GM23338 (cell line): ENCODE results near the gene TRAPPC12. TPM values are rescaled to one million over a fixed set of nuclear protein-coding genes. Genes with fewer than 3 reads are reported as not detected.

Experiments
- ATAC-seq: fragments of 200-7000 bp; cut with Tn5 transposase; 3 replicates; pipeline ENCODE4 v1.9.1; 2020
- DNase-seq: peaks from one replicate; pipeline ENCODE4 v3.0.0-alpha.2; 2015; ENCODE audit warnings: low spot score
- H2AFZ ChIP-seq: fragments of 200-600 bp; sonication (generic); 2 replicates; pipeline ENCODE4 v1.8.0; 2016; ENCODE audit warnings: antibody characterized with exemption, mild to moderate bottlenecking, moderate library complexity
- H3F3A ChIP-seq: fragments of 200-600 bp; sonication (generic); replicated peaks from 2 replicates; pipeline ENCODE4 v1.8.0; 2017; ENCODE audit warnings: antibody characterized with exemption, mixed run types, low read depth
- H3K27ac ChIP-seq: fragments of 200-600 bp; sonication (generic); 2 replicates; pipeline ENCODE4 v1.6.1; 2016; ENCODE audit warnings: low read depth
- H3K27me3 ChIP-seq: fragments of 200-600 bp; sonication (generic); 2 replicates; pipeline ENCODE4 v1.8.0; 2016; ENCODE audit warnings: mild to moderate bottlenecking, mixed run types, moderate library complexity; ENCODE audit not compliant: insufficient read depth
- H3K36me3 ChIP-seq: fragments of 200-600 bp; sonication (generic); 2 replicates; pipeline ENCODE4 v1.8.0; 2016; ENCODE audit warnings: mild to moderate bottlenecking; ENCODE audit not compliant: insufficient read depth
- H3K4me1 ChIP-seq: fragments of 200-600 bp; sonication (generic); 2 replicates; pipeline ENCODE4 v1.8.0; 2016; ENCODE audit warnings: mild to moderate bottlenecking, moderate library complexity; ENCODE audit not compliant: insufficient read depth
- H3K4me2 ChIP-seq: fragments of 200-600 bp; sonication (generic); 2 replicates; pipeline ENCODE4 v1.7.1; 2017; ENCODE audit warnings: mixed run types
- H3K4me3 ChIP-seq: fragments of 200-600 bp; sonication (generic); 2 replicates; pipeline ENCODE4 v1.6.1; 2016; ENCODE audit warnings: mixed run types
- H3K79me2 ChIP-seq: fragments of 200-600 bp; sonication (generic); replicated peaks from 2 replicates; pipeline ENCODE4 v1.8.0; 2017; ENCODE audit warnings: mild to moderate bottlenecking; ENCODE audit not compliant: insufficient read depth
- H3K9me2 ChIP-seq: fragments of 200-600 bp; sonication (generic); 2 replicates; pipeline ENCODE4 v1.8.0; 2017; ENCODE audit not compliant: insufficient read depth
- H4K20me1 ChIP-seq: fragments of 200-600 bp; sonication (generic); replicated peaks from 2 replicates; pipeline ENCODE4 v1.8.0; 2017; ENCODE audit warnings: mild to moderate bottlenecking; ENCODE audit not compliant: insufficient read depth
- H3K27ac Mint-ChIP-seq: 2 replicates; pipeline ENCODE4 v1.8.0; 2020; ENCODE audit warnings: inconsistent platforms, mild to moderate bottlenecking, moderate library complexity, mixed read lengths
- H3K27me3 Mint-ChIP-seq: 3 replicates; pipeline ENCODE4 v1.8.0; 2022; ENCODE audit warnings: low read depth, mild to moderate bottlenecking, moderate library complexity, mixed read lengths, inconsistent platforms; ENCODE audit not compliant: insufficient read depth, poor library complexity
- H3K36me3 Mint-ChIP-seq: 3 replicates; pipeline ENCODE4 v1.8.0; 2021; ENCODE audit warnings: low read depth, mild to moderate bottlenecking, inconsistent platforms, moderate library complexity, mixed read lengths
- H3K4me1 Mint-ChIP-seq: 3 replicates; pipeline ENCODE4 v1.8.0; 2020; ENCODE audit warnings: mild to moderate bottlenecking, inconsistent platforms, mixed read lengths
- H3K4me3 Mint-ChIP-seq: 3 replicates; pipeline ENCODE4 v1.8.0; 2021; ENCODE audit warnings: moderate library complexity, mild to moderate bottlenecking, inconsistent platforms, mixed read lengths
- H3K9me3 Mint-ChIP-seq: 3 replicates; pipeline ENCODE4 v1.8.0; 2020; ENCODE audit warnings: moderate library complexity, mild to moderate bottlenecking, inconsistent platforms, mixed read lengths
- CREB1 ChIP-seq: fragments of 250-450 bp; sonication (Bioruptor Pico); IDR thresholded peaks from 2 replicates; pipeline ENCODE4 v1.5.0; 2020; ENCODE audit warnings: low read depth, mild to moderate bottlenecking, moderate library complexity
- CTCF ChIP-seq, 2 experiments: fragments of 200-600 bp in 1 of 2; sonication (generic) in 1 of 2; conservative IDR thresholded peaks; 2 replicates each; pipeline versions ENCODE4 v1.5.1 to v1.6.1; 2016 to 2017; ENCODE audit warnings: antibody characterized with exemption in 2 of 2, low read depth in 2 of 2, mild to moderate bottlenecking in 2 of 2, moderate library complexity in 1 of 2
- ETS1 ChIP-seq: IDR thresholded peaks from 2 replicates; pipeline ENCODE4 v1.6.1; 2016; ENCODE audit warnings: antibody characterized with exemption
- EZH2 ChIP-seq: fragments of 200-600 bp; sonication (generic); IDR thresholded peaks from one replicate; pipeline ENCODE4 v1.8.0; 2017; ENCODE audit warnings: antibody characterized with exemption, mild to moderate bottlenecking, low read depth; ENCODE audit not compliant: unreplicated experiment
- EZH2phosphoT487 ChIP-seq: fragments of 200-600 bp; sonication (generic); IDR thresholded peaks from one replicate; pipeline ENCODE4 v1.8.1; 2018; ENCODE audit warnings: antibody characterized with exemption; ENCODE audit not compliant: unreplicated experiment
- JUNB ChIP-seq: IDR thresholded peaks from one replicate; pipeline ENCODE4 v1.6.1; 2016; ENCODE audit warnings: antibody characterized with exemption; ENCODE audit not compliant: unreplicated experiment
- NANOG ChIP-seq: IDR thresholded peaks from 2 replicates; pipeline ENCODE4 v1.6.1; 2016; ENCODE audit warnings: antibody characterized with exemption, borderline replicate concordance
- POLR2AphosphoS5 ChIP-seq: IDR thresholded peaks from 2 replicates; pipeline ENCODE4 v1.6.1; 2016; ENCODE audit warnings: antibody characterized with exemption, low read depth
- REST ChIP-seq: IDR thresholded peaks from one replicate; pipeline ENCODE4 v1.6.1; 2018; ENCODE audit warnings: antibody characterized with exemption; ENCODE audit not compliant: unreplicated experiment
- STAT1 ChIP-seq: IDR thresholded peaks from one replicate; pipeline ENCODE4 v1.6.1; 2016; ENCODE audit warnings: antibody characterized with exemption; ENCODE audit not compliant: unreplicated experiment
- ZNF114 ChIP-seq: fragments of 250-450 bp; sonication (Bioruptor Pico); IDR thresholded peaks from 2 replicates; pipeline ENCODE4 v1.5.0; 2020; ENCODE audit warnings: mild to moderate bottlenecking, moderate library complexity
- ZNF331 ChIP-seq: fragments of 250-450 bp; sonication (Bioruptor Pico); IDR thresholded peaks from 2 replicates; pipeline ENCODE4 v1.5.0; 2020; ENCODE audit warnings: low read depth, mild to moderate bottlenecking, moderate library complexity
- ZNF462 ChIP-seq: fragments of 250-450 bp; sonication (Bioruptor Pico); IDR thresholded peaks from 2 replicates; pipeline ENCODE4 v1.5.0; 2020; ENCODE audit warnings: mild to moderate bottlenecking, moderate library complexity
- polyA plus RNA-seq: library from polyadenylated mRNA; unstranded; fragments of >200 nt; fragmentation: Nextera tagmentation; extraction: Ambion mirVana; gene quantifications from 2 replicates; pipeline ENCODE4 v1.2.1, GENCODE V29; 2016
- total RNA-seq: library from RNA; depleted of rRNA; stranded (reverse); fragments of >200 nt; shearing (Covaris generic); gene quantifications from 2 replicates; pipeline ENCODE4 v1.2.3, GENCODE V29; 2014

The TRAPPC12 gene
- total and polyA plus RNA-seq, 2 experiments from 2014 or later: 48.9 to 57.7 TPM

- H3K27ac ChIP-seq: no peak overlapping the region
- no peaks in the 10 kb centered on the region for H3K9me2 ChIP-seq
- no peaks in the 10 kb centered on the region; the same call in 2 of the 3 replicates for H3K9me3 Mint-ChIP-seq
These were observed 148.6 kb downstream of the TRAPPC12 start for GRCh38 chr2:3527886-3528785.

More at GRCh38 chr2:3527886-3528785, 148.6 kb downstream of the TRAPPC12 start:
- Mint-ChIP-seq H3K27me3 (no peaks in the 10 kb centered on the region), H3K27ac (no peak overlapping the region), H3K4me1 (no peaks in the 10 kb centered on the region), H3K4me3 (no peak overlapping the region), H3K36me3 (no peaks in the 10 kb centered on the region; the same call in 2 of the 3 replicates)
- Histone ChIP-seq H3K4me1 (no peaks in the 10 kb centered on the region), H2AFZ (no peak overlapping the region), H3K27me3 (no peaks in the 10 kb centered on the region), H3K4me3 (no peak overlapping the region), H4K20me1 (no peaks in the 10 kb centered on the region), H3F3A (peaks cover 10% of the 10 kb centered on the region; the same call in 1 of the 2 replicates), H3K36me3 (no peaks in the 10 kb centered on the region), H3K79me2 (no peaks in the 10 kb centered on the region), H3K4me2 (no peak overlapping the region)
- peak; percentile 63 for ATAC-seq
- DNase-seq: peak; percentile 38
- no peak for TF ChIP-seq POLR2AphosphoS5
- TF ChIP-seq REST: no peak
- no peak for TF ChIP-seq ZNF462 (CRISPR knock-in tag)
- TF ChIP-seq STAT1: no peak
- TF ChIP-seq ZNF114 (CRISPR knock-in tag): no peak
- TF ChIP-seq ZNF331 (CRISPR knock-in tag): no peak
- TF ChIP-seq NANOG: no peak
- TF ChIP-seq ETS1: no peak
- no peak for TF ChIP-seq JUNB
- no peak for TF ChIP-seq EZH2phosphoT487
- TF ChIP-seq CREB1: no peak
- no peak for TF ChIP-seq EZH2
- TF ChIP-seq CTCF (conservative IDR thresholded peaks at IDR 0.05; ENCODE audit: low read depth in 2 of 2): no peak
